HG03558 (cell line): Measurements from ENCODE around the gene GTF2H3.
"Not testable (repeated sequence)": the region's sequence is repeated elsewhere in the genome, so short reads cannot be mapped to it uniquely, and the experiment has no call there.

Source experiments
- ATAC-seq: cut with Tn5 transposase; IDR thresholded peaks from one replicate; pipeline ENCODE4 v1.9.1; 2021; ENCODE audit warnings: moderate number of reproducible peaks; ENCODE audit not compliant: unreplicated experiment; ENCODE audit errors: extremely low read depth

The GTF2H3 gene

GRCh38 chr12:123633379-123634141 lies at the start of gene GTF2H3, which contains the start of gene EIF2B1:
Gene GTF2H3 (plus strand): TSS chr12:123633829. CDS start chr12:123633860, 31 bp downstream.
Gene EIF2B1 (minus strand): TSS chr12:123633686. CDS start chr12:123633557, 129 bp downstream.
- peak; percentile 88 for ATAC-seq

GRCh38 chr12:123591702-123592481 lies 41.7 kb upstream of the GTF2H3 start:
- ATAC-seq: no peak

- no peak for ATAC-seq
These were observed 37.9 kb upstream of the GTF2H3 start for GRCh38 chr12:123595729-123596128.

- ATAC-seq: no peak
These were observed 36.5 kb upstream of the GTF2H3 start for GRCh38 chr12:123597100-123597499.

- ATAC-seq: no peak
These were observed 35.1 kb upstream of the GTF2H3 start for GRCh38 chr12:123598522-123598921.

- no peak for ATAC-seq
These were observed 34.3 kb upstream of the GTF2H3 start for GRCh38 chr12:123599310-123599709.

GRCh38 chr12:123599721-123600120 lies 33.9 kb upstream of the GTF2H3 start:
- no peak for ATAC-seq

GRCh38 chr12:123601602-123602489 lies 31.8 kb upstream of the GTF2H3 start, which contains the start of gene DDX55:
Gene DDX55 (plus strand): TSS chr12:123602099. CDS start chr12:123602149, 50 bp downstream.
- peak; percentile 57 for ATAC-seq

GRCh38 chr12:123602651-123603195 lies 30.9 kb upstream of the GTF2H3 start:
- ATAC-seq: no peak

GRCh38 chr12:123603495-123603894 lies 30.1 kb upstream of the GTF2H3 start:
- not testable (repeated sequence) for ATAC-seq

- no peak for ATAC-seq
These were observed 25.9 kb upstream of the GTF2H3 start for GRCh38 chr12:123607756-123608155.

- no peak for ATAC-seq
These were observed 25.4 kb upstream of the GTF2H3 start for GRCh38 chr12:123608182-123608581.

- no peak for ATAC-seq
These were observed 19.5 kb upstream of the GTF2H3 start for GRCh38 chr12:123614110-123614509.

- ATAC-seq: no peak
These were observed 19.1 kb upstream of the GTF2H3 start for GRCh38 chr12:123614531-123614930.

GRCh38 chr12:123617144-123617543 lies 16.5 kb upstream of the GTF2H3 start:
- ATAC-seq: no peak

GRCh38 chr12:123617580-123617979 lies 16.0 kb upstream of the GTF2H3 start:
- ATAC-seq: no peak

- no peak for ATAC-seq
These were observed 12.5 kb upstream of the GTF2H3 start for GRCh38 chr12:123621101-123621500.

- no peak for ATAC-seq
These were observed 11.8 kb upstream of the GTF2H3 start for GRCh38 chr12:123621619-123622530.

GRCh38 chr12:123634142-123634561 lies 523 bp downstream of the GTF2H3 start:
- no peak for ATAC-seq
